ENCODE data around the gene CLDN25. TPM values are rescaled to one million over a fixed set of nuclear protein-coding genes. Genes with fewer than 3 reads are reported as not detected.
"Not testable (repeated sequence)": the region's sequence is repeated elsewhere in the genome, so short reads cannot be mapped to it uniquely, and the experiment has no call there.

CLDN25 gene
- polyA plus RNA-seq, 1 donor (not counting 4 experiments of a cell fraction or from before 2014, with no cell fraction given), result not detected

DNA sequence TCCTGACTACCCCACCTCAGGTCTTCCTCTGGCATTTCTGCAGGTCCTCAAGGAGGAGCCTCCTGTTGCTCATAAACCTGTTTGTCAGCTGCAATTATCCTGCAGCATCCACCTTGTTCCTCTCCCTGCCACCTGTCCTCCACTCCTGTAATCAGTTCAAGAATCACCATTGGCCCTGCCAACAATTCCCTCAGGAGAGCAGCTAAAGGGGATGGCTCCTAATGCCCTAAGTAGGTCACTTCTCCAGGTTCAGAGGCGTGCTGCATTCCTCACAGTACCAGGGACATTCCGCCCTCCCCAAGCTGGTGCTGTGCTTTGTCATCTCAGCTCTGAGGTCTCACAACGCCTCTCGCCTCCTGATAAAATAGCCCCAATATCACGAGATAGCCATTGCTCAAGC, 2.1 kb downstream of the CLDN25 start:
- DNase-seq (ENCODE audit: low read depth, low spot score), result no peak
- H3K9ac ChIP-seq (ENCODE audit: control insufficient read depth, extremely low read depth, insufficient read depth, low read length), result no peak overlapping the region
- H3K4me1 ChIP-seq (ENCODE audit: control insufficient read depth, extremely low read depth, insufficient read depth, low read length), result peaks cover 8% of the 10 kb centered on the region
- peaks cover 3% of the 10 kb centered on the region for H3K27me3 ChIP-seq (ENCODE audit: control insufficient read depth, extremely low read depth, insufficient read depth, low read length)
- H3K9me1 ChIP-seq (ENCODE audit: control insufficient read depth, extremely low read depth, insufficient read depth, low read length), result no peaks in the 10 kb centered on the region
- no peak overlapping the region for H2AFZ ChIP-seq (ENCODE audit: control insufficient read depth, low read length)
- no peak overlapping the region for H3K27ac ChIP-seq (ENCODE audit: control insufficient read depth, insufficient read depth, low read length)
- no peak for FAIRE-seq
- no peak overlapping the region for H3K4me2 ChIP-seq (ENCODE audit: control insufficient read depth, extremely low read depth, insufficient read depth, low read depth, low read length)
- H4K20me1 ChIP-seq (ENCODE audit: control insufficient read depth, extremely low read depth, insufficient read depth, low read length), result no peaks in the 10 kb centered on the region
- H3K36me3 ChIP-seq (ENCODE audit: control insufficient read depth in 2 of 2, extremely low read depth in 1 of 2, insufficient read depth in 2 of 2, low read length in 2 of 2), result no peaks in the 10 kb centered on the region
- H3K9me3 ChIP-seq (ENCODE audit: control insufficient read depth, low read depth, low read length), result no peaks in the 10 kb centered on the region
- no peak for TF ChIP-seq EZH2 (IDR thresholded peaks at IDR 0.05; ENCODE audit: low read length)
- TF ChIP-seq, protein P1, sequence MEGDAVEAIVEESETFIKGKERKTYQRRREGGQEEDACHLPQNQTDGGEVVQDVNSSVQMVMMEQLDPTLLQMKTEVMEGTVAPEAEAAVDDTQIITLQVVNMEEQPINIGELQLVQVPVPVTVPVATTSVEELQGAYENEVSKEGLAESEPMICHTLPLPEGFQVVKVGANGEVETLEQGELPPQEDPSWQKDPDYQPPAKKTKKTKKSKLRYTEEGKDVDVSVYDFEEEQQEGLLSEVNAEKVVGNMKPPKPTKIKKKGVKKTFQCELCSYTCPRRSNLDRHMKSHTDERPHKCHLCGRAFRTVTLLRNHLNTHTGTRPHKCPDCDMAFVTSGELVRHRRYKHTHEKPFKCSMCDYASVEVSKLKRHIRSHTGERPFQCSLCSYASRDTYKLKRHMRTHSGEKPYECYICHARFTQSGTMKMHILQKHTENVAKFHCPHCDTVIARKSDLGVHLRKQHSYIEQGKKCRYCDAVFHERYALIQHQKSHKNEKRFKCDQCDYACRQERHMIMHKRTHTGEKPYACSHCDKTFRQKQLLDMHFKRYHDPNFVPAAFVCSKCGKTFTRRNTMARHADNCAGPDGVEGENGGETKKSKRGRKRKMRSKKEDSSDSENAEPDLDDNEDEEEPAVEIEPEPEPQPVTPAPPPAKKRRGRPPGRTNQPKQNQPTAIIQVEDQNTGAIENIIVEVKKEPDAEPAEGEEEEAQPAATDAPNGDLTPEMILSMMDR (optimal IDR thresholded peaks at IDR 0.05 in 1 of 3, IDR thresholded peaks at IDR 0.05 in 1 of 3, conservative IDR thresholded peaks at IDR 0.05 in 1 of 3; ENCODE audit: extremely low read depth in 1 of 3, insufficient read depth in 2 of 3, low read length in 3 of 3), result no peak
- no peaks in the 10 kb centered on the region for H3K79me2 ChIP-seq (ENCODE audit: control insufficient read depth, insufficient read depth, low read length)
- dilution Hi-C loops (cut with MboI; ENCODE audit: extremely low pct_ligation_motif_present, low sequenced_read_pairs), result no loop called here
- H3K4me3 ChIP-seq (ENCODE audit: control insufficient read depth in 2 of 3, extremely low read depth in 1 of 3, insufficient read depth in 2 of 3, low read depth in 1 of 3, low read length in 3 of 3), result no peak overlapping the region

DNA sequence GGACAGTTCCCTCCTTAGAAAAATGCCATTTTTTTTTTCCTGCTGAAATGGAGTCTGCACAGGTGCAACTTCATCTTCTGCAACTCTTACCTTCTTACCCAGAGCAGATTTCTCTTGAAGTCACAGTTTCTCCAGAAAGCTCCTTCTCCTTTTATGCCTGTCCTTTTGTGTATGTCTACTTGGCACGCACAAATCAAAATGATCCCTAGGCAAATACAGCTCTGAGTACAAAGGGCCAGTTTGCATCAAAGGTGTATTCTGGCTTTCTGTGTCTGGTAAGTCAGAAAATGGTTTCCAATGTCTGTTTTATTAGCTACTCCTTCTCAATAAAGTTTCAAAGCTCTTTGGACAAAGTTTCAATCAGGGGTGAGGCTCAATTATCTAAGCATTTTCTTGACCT, 2.5 kb downstream of the CLDN25 start:
- Histone ChIP-seq H3K79me2 (ENCODE audit: control insufficient read depth, insufficient read depth, low read length) (no peaks in the 10 kb centered on the region), H4K20me1 (ENCODE audit: control insufficient read depth, extremely low read depth, insufficient read depth, low read length) (no peaks in the 10 kb centered on the region), H3K27me3 (ENCODE audit: control insufficient read depth, extremely low read depth, insufficient read depth, low read length) (peaks cover 3% of the 10 kb centered on the region), H3K27ac (ENCODE audit: control insufficient read depth, insufficient read depth, low read length) (no peak overlapping the region), H3K4me3 (ENCODE audit: control insufficient read depth in 2 of 3, extremely low read depth in 1 of 3, insufficient read depth in 2 of 3, low read depth in 1 of 3, low read length in 3 of 3) (no peak overlapping the region), H2AFZ (ENCODE audit: control insufficient read depth, low read length) (no peak overlapping the region), H3K9me1 (ENCODE audit: control insufficient read depth, extremely low read depth, insufficient read depth, low read length) (no peaks in the 10 kb centered on the region), H3K4me1 (ENCODE audit: control insufficient read depth, extremely low read depth, insufficient read depth, low read length) (peaks cover 8% of the 10 kb centered on the region), H3K9me3 (ENCODE audit: control insufficient read depth, low read depth, low read length) (no peaks in the 10 kb centered on the region), H3K36me3 (ENCODE audit: control insufficient read depth in 2 of 2, extremely low read depth in 1 of 2, insufficient read depth in 2 of 2, low read length in 2 of 2) (no peaks in the 10 kb centered on the region), H3K9ac (ENCODE audit: control insufficient read depth, extremely low read depth, insufficient read depth, low read length) (no peak overlapping the region), H3K4me2 (ENCODE audit: control insufficient read depth, extremely low read depth, insufficient read depth, low read depth, low read length) (no peak overlapping the region)
- no peak for DNase-seq (ENCODE audit: low read depth, low spot score)
- dilution Hi-C loops (cut with MboI; ENCODE audit: extremely low pct_ligation_motif_present, low sequenced_read_pairs), result no loop called here
- TF ChIP-seq EZH2 (IDR thresholded peaks at IDR 0.05; ENCODE audit: low read length), result no peak
- TF ChIP-seq, protein P1 (optimal IDR thresholded peaks at IDR 0.05 in 1 of 3, IDR thresholded peaks at IDR 0.05 in 1 of 3, conservative IDR thresholded peaks at IDR 0.05 in 1 of 3; ENCODE audit: extremely low read depth in 1 of 3, insufficient read depth in 2 of 3, low read length in 3 of 3), result no peak
- no peak for FAIRE-seq

DNA sequence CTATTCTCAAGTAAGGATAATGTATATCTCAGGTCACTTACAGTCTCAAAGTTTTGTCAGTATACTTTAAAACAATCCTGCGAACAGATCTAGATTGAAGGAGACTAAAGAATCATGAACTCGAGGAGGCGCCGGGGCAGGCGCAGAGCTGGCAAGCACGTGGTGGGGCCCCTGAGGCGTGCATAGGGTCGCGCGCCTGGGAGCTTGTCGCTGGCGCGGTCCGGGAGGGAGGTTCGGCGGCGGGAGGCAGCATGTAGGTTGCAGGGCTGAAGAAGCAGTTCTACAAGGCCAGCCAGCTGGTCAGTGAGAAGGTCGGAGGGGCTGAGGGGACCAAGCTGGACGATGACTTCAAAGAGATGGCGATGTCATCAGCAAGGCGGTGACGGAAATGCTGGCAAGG, 9.4 kb downstream of the CLDN25 start:
- H4K20me1 ChIP-seq (ENCODE audit: control insufficient read depth, extremely low read depth, insufficient read depth, low read length); FAIRE-seq; H3K4me3 ChIP-seq (ENCODE audit: control insufficient read depth in 2 of 3, extremely low read depth in 1 of 3, insufficient read depth in 2 of 3, low read depth in 1 of 3, low read length in 3 of 3); H3K9me1 ChIP-seq (ENCODE audit: control insufficient read depth, extremely low read depth, insufficient read depth, low read length); dilution Hi-C loops (cut with MboI; ENCODE audit: extremely low pct_ligation_motif_present, low sequenced_read_pairs); H2AFZ ChIP-seq (ENCODE audit: control insufficient read depth, low read length); H3K4me1 ChIP-seq (ENCODE audit: control insufficient read depth, extremely low read depth, insufficient read depth, low read length); H3K9ac ChIP-seq (ENCODE audit: control insufficient read depth, extremely low read depth, insufficient read depth, low read length); H3K79me2 ChIP-seq (ENCODE audit: control insufficient read depth, insufficient read depth, low read length); H3K4me2 ChIP-seq (ENCODE audit: control insufficient read depth, extremely low read depth, insufficient read depth, low read depth, low read length); DNase-seq (ENCODE audit: low read depth, low spot score); H3K36me3 ChIP-seq (ENCODE audit: control insufficient read depth in 2 of 2, extremely low read depth in 1 of 2, insufficient read depth in 2 of 2, low read length in 2 of 2); H3K27me3 ChIP-seq (ENCODE audit: control insufficient read depth, extremely low read depth, insufficient read depth, low read length); H3K27ac ChIP-seq (ENCODE audit: control insufficient read depth, insufficient read depth, low read length); H3K9me3 ChIP-seq (ENCODE audit: control insufficient read depth, low read depth, low read length): not testable (repeated sequence)

All from keratinocyte (primary cell).